H7 (cell line): ENCODE measurements around the gene NPC2. TPM values are rescaled to one million over a fixed set of nuclear protein-coding genes. Genes with fewer than 3 reads are reported as not detected.
"Not testable (repeated sequence)": the region's sequence is repeated elsewhere in the genome, so short reads cannot be mapped to it uniquely, and the experiment has no call there.

ENCODE experiments used
- DNase-seq: peaks from one replicate; pipeline ENCODE4 v3.0.0; 2012
- H3K27me3 ChIP-seq: 2 replicates; pipeline ENCODE4 v1.6.0; 2011; ENCODE audit warnings: mild to moderate bottlenecking, low read length; ENCODE audit not compliant: control insufficient read depth, insufficient read depth
- H3K36me3 ChIP-seq: replicated peaks from 2 replicates; pipeline ENCODE4 v1.5.1; 2011; ENCODE audit warnings: low read length; ENCODE audit not compliant: control insufficient read depth, insufficient read depth
- H3K4me3 ChIP-seq: 2 replicates; pipeline ENCODE4 v1.5.1; 2011; ENCODE audit warnings: low read depth, mild to moderate bottlenecking, control low read depth, low read length, moderate library complexity; ENCODE audit not compliant: insufficient read depth
- total RNA-seq: library from RNA; depleted of rRNA; stranded (reverse); fragments of >200 nt; shearing (Covaris generic); gene quantifications from 2 replicates; pipeline ENCODE4 v1.2.3, GENCODE V29; 2014; rRNA removed

The NPC2 gene
- total RNA-seq, 1 experiment from 2014 or later = 156 TPM

- DNase-seq = no peak
- no peaks in the 10 kb centered on the region for H3K36me3 ChIP-seq
- no peaks in the 10 kb centered on the region for H3K27me3 ChIP-seq
- H3K4me3 ChIP-seq = no peak overlapping the region
Measured at GRCh38 chr14:74456684-74457564, 36.2 kb downstream of the NPC2 start.

- H3K36me3 ChIP-seq, DNase-seq, H3K4me3 ChIP-seq, H3K27me3 ChIP-seq: not testable (repeated sequence)
Measured at GRCh38 chr14:74454397-74454796, 38.7 kb downstream of the NPC2 start.

GRCh38 chr14:74444866-74445265 lies 48.2 kb downstream of the NPC2 start:
- Histone ChIP-seq H3K27me3 (no peaks in the 10 kb centered on the region), H3K4me3 (no peak overlapping the region), H3K36me3 (no peaks in the 10 kb centered on the region)
- DNase-seq = peak; percentile 35

- DNase-seq = peak; percentile 2
- Histone ChIP-seq H3K36me3 (no peaks in the 10 kb centered on the region), H3K4me3 (no peak overlapping the region), H3K27me3 (no peaks in the 10 kb centered on the region)
Measured at GRCh38 chr14:74442757-74443156, 50.3 kb downstream of the NPC2 start.

- Histone ChIP-seq H3K36me3 (no peaks in the 10 kb centered on the region), H3K4me3 (no peak overlapping the region), H3K27me3 (no peaks in the 10 kb centered on the region)
- DNase-seq = no peak
Measured at GRCh38 chr14:74441113-74441512, 52.0 kb downstream of the NPC2 start.

GRCh38 chr14:74438351-74438915 lies 54.7 kb downstream of the NPC2 start:
- no peak overlapping the region for H3K4me3 ChIP-seq
- H3K36me3 ChIP-seq = no peaks in the 10 kb centered on the region
- H3K27me3 ChIP-seq = no peaks in the 10 kb centered on the region
- DNase-seq = peak; percentile 32

GRCh38 chr14:74437496-74438053 lies 55.5 kb downstream of the NPC2 start:
- Histone ChIP-seq H3K4me3 (no peak overlapping the region), H3K36me3 (no peaks in the 10 kb centered on the region), H3K27me3 (no peaks in the 10 kb centered on the region)
- DNase-seq = peak; percentile 74

GRCh38 chr14:74434294-74434693 lies 58.8 kb downstream of the NPC2 start:
- no peaks in the 10 kb centered on the region for H3K27me3 ChIP-seq
- DNase-seq = peak; percentile 16
- no peaks in the 10 kb centered on the region for H3K36me3 ChIP-seq
- H3K4me3 ChIP-seq = no peak overlapping the region

- Histone ChIP-seq H3K27me3 (peaks cover 2% of the 10 kb centered on the region), H3K36me3 (no peaks in the 10 kb centered on the region), H3K4me3 (no peak overlapping the region)
- peak; percentile 8 for DNase-seq
Measured at GRCh38 chr14:74429991-74430390, 63.1 kb downstream of the NPC2 start.

Other genes with a start within 250 kb of the NPC2 start
- 57.4 and 68.6 TPM in 2 replicates for gene ABCD4, start 190.4 kb downstream of the NPC2 start, total RNA-seq
- 139 and 140 TPM in 2 replicates for gene VRTN, start 144.8 kb downstream of the NPC2 start, total RNA-seq
- gene SYNDIG1L, start 67.1 kb downstream of the NPC2 start, total RNA-seq = 0.48 and 0.76 TPM in 2 replicates
- gene ISCA2, start 460 bp upstream of the NPC2 start, total RNA-seq = 44.5 and 45.3 TPM in 2 replicates
- gene LTBP2, start 118.9 kb upstream of the NPC2 start, total RNA-seq = 1.3 and 2.0 TPM in 2 replicates
- gene AREL1, start 219.8 kb upstream of the NPC2 start, total RNA-seq = 19.6 and 20.0 TPM in 2 replicates
- gene FCF1, start 219.8 kb upstream of the NPC2 start, total RNA-seq = 24.9 and 32.2 TPM in 2 replicates